ENCODE measurements around the gene DYDC2.

DNA sequence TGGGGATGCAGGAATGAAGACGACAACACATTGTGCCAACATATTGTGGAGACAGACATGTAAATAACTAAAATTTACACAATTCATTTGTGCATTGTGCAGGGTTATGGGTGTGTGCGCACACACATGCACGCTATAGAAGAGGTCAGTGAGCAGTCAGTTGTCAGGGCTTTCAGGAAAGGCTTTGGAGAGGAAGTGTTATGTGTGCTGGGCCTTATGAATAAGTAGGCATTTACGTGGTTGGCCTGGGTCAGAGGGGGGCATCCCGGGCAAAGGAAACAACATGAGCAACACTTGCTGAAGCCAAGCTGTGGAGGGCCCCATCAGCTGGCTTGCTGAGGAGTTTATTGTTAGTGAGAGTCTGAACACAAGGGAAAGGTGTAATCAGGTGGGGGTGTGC lies 55.9 kb downstream of the DYDC2 start:
- TF ChIP-seq, protein P1, sequence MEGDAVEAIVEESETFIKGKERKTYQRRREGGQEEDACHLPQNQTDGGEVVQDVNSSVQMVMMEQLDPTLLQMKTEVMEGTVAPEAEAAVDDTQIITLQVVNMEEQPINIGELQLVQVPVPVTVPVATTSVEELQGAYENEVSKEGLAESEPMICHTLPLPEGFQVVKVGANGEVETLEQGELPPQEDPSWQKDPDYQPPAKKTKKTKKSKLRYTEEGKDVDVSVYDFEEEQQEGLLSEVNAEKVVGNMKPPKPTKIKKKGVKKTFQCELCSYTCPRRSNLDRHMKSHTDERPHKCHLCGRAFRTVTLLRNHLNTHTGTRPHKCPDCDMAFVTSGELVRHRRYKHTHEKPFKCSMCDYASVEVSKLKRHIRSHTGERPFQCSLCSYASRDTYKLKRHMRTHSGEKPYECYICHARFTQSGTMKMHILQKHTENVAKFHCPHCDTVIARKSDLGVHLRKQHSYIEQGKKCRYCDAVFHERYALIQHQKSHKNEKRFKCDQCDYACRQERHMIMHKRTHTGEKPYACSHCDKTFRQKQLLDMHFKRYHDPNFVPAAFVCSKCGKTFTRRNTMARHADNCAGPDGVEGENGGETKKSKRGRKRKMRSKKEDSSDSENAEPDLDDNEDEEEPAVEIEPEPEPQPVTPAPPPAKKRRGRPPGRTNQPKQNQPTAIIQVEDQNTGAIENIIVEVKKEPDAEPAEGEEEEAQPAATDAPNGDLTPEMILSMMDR (conservative IDR thresholded peaks at IDR 0.05) = no peak
- TF ChIP-seq EZH2 (IDR thresholded peaks at IDR 0.05; ENCODE audit: low read depth) = no peak

Measured in PC-9 (cell line).